NCI-H128 (cell line): Measurements from ENCODE around the gene ANKRD27.

ENCODE experiments used
- DNase-seq: peaks from one replicate; lab custom pipeline; 2025; ENCODE audit not compliant: unreplicated experiment; lab: John Stamatoyannopoulos, UW

ANKRD27 gene

DNA sequence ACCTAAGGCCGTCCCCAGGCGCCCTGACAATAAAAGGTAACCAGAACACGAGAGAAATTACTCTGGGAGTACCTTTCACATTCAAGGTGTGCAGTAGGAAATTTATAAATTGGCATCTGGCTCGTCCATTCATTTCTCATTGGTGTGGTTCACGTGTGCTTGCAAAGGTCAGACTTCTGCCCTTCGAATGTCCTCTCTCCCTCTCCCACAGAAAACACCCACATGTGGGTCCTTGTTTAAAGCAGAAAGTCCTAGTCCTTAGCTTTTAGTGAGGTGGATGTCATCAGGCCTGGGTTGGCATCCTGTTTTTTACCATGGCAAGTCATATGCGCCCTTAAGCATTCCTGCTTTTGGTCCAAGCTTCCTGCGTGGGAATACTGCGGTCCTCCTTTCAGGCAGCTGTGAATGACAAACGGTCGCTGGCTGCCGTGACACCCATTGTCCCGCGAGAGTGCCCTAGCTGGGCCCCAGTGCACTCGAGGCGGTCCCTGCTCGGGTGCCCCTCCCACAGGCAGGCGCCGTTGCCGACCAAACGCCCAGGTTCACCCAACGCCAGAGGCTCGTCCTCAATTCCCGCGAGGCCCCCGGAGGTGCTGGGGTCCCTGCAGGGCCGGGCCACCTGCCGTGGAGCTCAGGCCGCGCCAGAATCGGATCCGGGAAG, 16.4 kb upstream of the ANKRD27 start, which contains the start of gene NUDT19:
Gene NUDT19 (plus strand): TSS at position 531 of the 661 bp plus-strand sequence. CDS start 140 bp downstream, outside the sequence.
- peak; percentile 56 for DNase-seq

DNA sequence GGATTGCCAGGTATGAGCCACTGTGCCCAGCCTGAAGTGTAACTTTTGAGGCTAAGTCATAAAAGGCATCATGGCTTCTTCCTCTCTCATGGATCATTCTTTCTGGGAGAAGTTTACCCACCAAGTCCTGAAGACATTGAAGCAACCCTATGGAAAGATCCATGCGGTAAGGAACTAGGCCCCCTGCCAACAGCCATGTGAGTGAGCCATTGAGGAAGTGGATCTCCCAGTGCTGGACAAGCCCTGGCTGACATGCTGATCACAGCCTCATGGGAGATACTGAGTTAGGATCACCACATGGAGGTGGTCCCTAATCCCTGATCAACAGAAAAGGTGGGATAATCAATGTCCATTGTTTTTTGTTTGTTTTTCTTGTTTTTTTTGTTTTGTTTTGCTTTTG, 13.3 kb upstream of the ANKRD27 start:
- DNase-seq = no peak

GRCh38 chr19:32687681-32688080, 12.7 kb upstream of the ANKRD27 start:
- no peak for DNase-seq

GRCh38 chr19:32686847-32687475, 12.0 kb upstream of the ANKRD27 start:
- no peak for DNase-seq

GRCh38 chr19:32682317-32682716, 7.3 kb upstream of the ANKRD27 start:
- no peak for DNase-seq

GRCh38 chr19:32680986-32681385, 6.0 kb upstream of the ANKRD27 start:
- no peak for DNase-seq

- DNase-seq = no peak
Observed at GRCh38 chr19:32677657-32678056, 2.7 kb upstream of the ANKRD27 start.

DNA sequence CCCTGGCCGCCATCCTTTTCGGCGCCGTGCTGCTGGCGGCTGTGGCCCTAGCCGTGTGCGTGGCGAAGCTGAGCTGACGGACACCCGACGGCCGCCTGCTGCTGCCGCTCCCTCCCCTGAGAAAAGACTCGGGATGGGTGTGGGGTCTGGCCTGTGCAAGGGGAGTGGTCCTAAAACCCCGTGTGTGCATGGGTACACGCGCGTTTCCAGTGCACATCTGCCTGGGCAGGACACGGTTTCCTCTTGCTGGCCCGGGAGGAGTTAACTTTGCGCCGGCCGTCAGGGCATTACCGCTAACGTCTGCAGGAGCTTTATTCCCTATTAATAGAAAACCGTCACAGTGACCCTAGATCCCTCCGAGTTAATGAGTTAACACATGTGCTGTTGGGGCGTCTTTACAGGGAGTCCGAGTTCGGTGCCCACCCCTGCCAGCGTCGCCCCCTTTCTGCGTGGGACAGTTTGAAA, 1.9 kb upstream of the ANKRD27 start:
- no peak for DNase-seq

DNA sequence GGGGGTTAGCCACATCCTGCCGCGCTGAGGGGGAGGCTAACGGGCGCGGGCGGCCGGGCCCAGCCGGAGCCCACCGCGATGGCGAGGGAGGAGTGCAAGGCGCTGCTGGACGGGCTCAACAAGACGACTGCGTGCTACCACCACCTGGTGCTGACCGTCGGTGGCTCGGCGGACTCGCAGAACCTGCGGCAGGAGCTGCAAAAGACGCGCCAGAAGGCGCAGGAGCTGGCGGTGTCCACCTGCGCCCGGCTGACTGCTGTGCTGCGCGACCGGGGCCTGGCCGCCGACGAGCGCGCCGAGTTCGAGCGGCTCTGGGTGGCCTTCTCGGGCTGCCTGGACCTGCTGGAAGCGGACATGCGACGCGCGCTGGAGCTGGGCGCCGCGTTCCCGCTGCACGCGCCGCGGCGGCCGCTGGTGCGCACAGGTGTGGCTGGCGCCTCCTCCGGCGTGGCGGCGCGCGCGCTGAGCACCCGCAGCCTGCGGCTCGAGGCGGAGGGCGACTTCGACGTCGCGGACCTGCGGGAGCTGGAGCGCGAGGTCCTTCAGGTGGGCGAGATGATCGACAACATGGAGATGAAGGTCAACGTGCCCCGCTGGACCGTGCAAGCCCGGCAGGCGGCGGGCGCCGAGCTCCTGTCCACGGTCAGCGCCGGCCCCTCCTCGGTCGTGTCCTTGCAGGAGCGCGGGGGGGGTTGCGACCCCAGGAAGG, 1.4 kb upstream of the ANKRD27 start:
- no peak for DNase-seq

DNA sequence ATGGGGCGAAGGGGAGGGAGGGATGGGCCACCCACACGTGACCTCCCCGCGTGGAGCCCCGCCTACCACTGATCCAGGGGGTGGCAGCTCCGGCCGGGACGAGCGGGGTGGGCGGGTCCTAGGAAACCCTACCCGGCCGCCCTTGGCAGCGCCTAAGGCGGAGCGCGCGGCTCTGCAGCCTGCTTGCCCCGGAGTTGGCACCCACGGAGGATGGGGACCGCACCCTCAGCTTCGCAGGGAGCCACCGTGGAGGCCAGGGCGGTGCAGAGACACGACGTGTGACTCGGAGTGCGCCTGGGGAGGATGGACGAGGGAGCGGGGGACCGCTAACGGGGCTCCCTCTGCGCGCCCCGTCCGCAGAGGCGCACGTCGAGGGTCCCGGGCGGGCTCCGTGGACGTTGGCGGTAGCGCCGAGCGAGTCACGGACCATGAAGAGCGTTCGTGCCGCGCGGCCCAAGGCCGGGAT, 773 bp upstream of the ANKRD27 start, which contains the start of gene RGS9BP:
Gene RGS9BP (plus strand): TSS at position 129 of the 466 bp plus-strand sequence. CDS start 416 bp downstream, outside the sequence.
- peak; percentile 34 for DNase-seq

DNA sequence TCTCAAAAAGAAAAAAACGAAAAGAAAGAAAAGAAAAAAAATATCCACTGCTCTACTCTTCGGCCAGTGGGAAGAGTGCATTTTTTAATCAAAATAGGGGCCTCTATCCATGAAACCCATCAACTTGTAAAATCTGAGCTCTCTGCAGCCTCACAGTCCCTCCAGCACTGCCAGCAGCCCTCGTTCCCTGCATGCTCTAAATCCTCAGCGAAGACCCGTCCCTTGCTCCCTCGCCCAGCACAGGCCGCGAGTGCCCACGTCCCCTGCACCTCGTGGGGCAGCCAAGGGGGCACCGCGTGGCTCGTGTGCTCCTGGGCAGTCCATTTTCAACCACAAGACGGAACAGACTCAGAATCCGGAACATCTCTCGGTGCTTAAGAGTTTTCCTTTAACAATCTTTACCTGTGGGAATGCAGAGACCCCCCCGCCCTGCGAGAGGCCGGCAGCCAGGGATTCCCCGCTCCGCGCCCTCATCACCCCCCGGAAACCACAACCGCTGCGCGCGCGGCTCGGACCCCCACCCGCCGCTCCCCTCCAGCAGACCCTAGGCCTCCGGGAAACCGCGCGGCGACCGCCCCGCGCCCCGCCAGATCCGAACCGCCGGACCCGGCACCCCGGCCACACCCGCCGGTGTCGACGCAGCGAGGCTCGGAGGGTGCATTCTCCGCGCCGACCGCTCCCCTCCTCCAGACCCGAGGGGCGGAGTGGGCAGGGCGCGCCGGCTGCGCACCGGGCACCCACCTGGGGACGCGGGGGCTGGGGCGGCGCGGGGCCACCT, 638 bp downstream of the ANKRD27 start:
- no peak for DNase-seq

DNA sequence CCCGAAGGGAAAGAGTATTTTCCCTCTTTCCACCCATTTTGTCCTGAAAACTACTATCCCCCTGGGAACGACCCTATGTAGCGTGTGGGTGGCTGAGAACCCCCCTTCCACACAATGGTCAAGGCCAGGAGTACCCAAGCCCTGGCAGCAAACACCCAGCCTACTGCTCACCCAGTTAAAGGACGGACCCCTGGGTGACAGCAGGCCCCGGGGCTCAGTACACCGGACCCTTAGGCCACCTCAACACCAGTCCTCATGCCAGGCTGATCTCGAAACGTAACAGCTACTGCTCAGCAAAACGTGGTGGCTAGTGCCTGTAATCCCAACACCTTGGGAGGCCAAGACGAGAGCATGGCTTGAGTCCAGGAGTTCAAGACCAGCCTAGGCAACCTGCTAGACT, 1.4 kb downstream of the ANKRD27 start:
- DNase-seq = no peak

DNA sequence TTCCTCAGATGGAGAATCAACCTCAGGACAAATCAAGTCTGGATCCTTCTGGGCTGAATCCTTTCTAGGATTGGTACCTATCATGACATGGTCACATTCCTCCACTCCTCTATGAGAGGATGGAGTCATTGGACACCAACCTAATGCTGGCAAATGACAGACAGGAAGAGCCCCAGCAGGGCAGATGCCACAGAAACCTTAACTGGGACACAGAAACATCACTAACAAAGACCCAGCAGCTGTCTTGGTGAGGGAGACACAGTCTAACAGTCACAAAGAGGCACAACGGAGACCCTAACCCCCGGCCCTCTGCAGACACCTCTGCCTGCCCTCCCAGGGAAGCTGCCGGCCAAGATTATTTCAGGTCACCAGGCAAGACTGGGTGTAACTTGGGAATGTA, 2.1 kb downstream of the ANKRD27 start:
- DNase-seq = no peak

DNA sequence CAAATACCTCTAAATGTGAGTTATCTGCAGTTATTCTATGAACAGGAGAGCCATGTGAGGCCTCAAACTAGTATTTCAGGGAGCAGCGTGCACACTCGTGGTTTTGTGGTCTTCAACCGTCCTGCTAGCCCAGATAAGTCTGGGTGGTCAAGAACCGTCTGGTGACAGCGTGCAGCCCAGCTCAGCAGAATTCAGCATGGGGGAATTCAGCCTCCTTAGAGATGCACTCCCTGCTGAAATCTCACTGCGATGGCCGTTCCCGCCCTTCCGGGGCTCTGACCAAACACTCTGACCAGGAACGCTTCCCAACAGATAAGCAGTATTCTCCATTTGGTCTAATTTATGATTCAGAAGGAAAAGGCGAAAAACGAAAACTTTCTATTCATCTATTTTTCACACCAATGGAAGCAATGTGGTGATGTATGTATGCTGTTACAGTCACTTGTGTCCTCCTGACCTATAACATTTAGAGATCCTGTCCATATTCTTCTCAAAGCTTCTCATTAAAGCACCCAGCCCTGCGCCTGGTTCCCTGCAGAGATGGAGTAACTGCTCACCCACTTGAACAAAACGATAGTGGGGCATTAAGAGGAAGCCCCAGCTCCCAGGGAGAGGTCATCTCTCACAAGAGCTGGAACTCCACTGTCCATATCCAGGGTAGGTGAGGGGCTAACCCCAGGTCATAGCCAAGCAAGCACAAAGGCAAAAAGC, 2.9 kb downstream of the ANKRD27 start:
- DNase-seq = no peak

DNA sequence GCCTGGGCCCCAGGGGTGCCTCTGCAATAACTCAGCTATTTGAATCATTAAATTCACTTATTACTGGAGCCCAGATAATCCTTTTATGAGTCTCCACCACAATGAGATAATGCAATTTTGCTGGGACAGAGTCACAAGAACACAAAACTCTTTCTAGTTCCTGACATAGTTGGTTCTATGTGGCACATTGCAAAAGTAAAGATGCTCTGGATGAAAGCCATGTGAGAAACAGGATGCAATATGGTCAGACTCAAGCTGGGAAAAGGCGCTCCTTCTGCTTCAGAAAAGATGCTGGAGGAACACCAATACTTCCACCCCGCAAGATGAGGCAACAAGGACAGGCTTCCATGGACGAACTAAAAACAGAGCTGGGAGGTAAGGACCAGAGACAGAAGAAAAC, 5.7 kb downstream of the ANKRD27 start:
- DNase-seq = no peak

DNA sequence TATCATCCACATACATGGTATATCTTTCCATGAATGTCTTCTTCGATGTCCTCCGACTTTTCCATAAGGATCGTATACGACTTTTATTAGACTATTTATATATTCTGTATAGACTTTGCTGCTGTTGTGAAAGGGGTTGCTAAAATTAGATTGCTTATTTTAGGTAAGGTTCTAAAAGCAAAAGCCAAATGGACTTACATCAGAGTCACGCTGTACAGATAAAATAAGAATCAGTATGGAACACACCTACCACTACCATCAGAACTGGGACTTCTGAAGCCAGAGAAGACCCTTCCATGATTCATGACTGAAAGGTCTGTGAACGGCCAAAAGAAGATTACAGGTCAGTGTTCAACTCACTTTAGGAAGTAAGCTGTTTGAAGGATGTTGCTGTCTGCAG, 8.9 kb downstream of the ANKRD27 start:
- DNase-seq = no peak

GRCh38 chr19:32662186-32662585, 12.8 kb downstream of the ANKRD27 start:
- DNase-seq = no peak

DNA sequence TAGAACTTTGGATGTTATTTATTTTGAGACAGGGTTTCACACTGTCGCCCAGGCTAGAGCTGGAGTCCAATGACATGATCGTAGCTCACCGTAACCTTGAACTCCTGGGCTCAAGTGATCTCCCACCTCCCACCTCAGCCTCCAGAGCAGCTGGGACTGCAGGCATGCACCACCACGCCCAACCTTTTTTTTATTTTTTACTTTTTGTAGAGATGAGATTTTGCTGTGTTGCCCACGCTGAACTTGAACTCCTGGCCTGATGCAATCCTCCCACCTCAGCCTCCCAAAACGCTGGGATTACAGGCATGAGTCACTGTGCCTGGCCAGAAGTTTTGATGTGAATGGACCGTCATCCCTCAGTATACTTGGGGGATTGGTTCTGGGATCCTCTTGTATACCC, 13.7 kb downstream of the ANKRD27 start:
- DNase-seq = no peak

- no peak for DNase-seq
Observed at GRCh38 chr19:32658527-32658926, 16.5 kb downstream of the ANKRD27 start.

DNA sequence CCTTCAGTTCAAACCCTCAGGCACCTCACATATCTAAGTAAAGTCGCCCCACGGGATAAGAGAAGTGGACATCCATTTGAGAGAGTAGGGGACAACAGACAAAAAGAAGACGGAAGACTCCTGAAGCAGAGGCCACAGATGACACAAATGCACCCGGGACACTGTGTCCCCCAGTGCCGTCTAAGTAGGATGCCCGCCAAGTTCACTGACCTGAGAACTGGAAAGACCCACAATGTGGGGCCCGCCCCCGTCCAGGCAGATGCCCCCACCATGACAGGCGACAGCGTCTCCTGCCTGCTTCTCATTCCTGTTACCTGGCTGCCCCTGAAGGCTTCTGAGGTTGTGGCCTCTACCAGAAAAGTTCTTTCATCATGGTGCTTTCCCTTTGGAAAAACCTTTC, 16.9 kb downstream of the ANKRD27 start:
- no peak for DNase-seq
